Measurements from ENCODE around the gene ZFYVE28.
"Not testable (repeated sequence)": the region's sequence is repeated elsewhere in the genome, so short reads cannot be mapped to it uniquely, and the experiment has no call there.

ZFYVE28 gene

GRCh38 chr4:2249526-2250356 is 168.7 kb downstream of the ZFYVE28 start:
- no peak overlapping the region for H3K27ac ChIP-seq
- H3K4me3 ChIP-seq = no peak overlapping the region

GRCh38 chr4:2248821-2249261 is 169.6 kb downstream of the ZFYVE28 start:
- Histone ChIP-seq H3K4me3 (no peak overlapping the region), H3K27ac (no peak overlapping the region)

GRCh38 chr4:2248044-2248780 is 170.2 kb downstream of the ZFYVE28 start:
- H3K4me3 ChIP-seq = no peak overlapping the region
- no peak overlapping the region for H3K27ac ChIP-seq

- Histone ChIP-seq H3K4me3 (no peak overlapping the region), H3K27ac (no peak overlapping the region)
Observed at GRCh38 chr4:2247128-2248043, 171.1 kb downstream of the ZFYVE28 start.

GRCh38 chr4:2246384-2247127 is 171.9 kb downstream of the ZFYVE28 start:
- H3K27ac ChIP-seq = no peak overlapping the region

GRCh38 chr4:2245787-2246275 is 172.6 kb downstream of the ZFYVE28 start:
- H3K27ac ChIP-seq = peak overlapping the region in 8 of 21 experiments; percentile 15 to 64 (median 28)
- no peak overlapping the region for H3K4me3 ChIP-seq

More at GRCh38 chr4:2246384-2247127, 171.9 kb downstream of the ZFYVE28 start:
- no peak overlapping the region for H3K4me3 ChIP-seq

- H3K4me3 ChIP-seq = no peak overlapping the region
- H3K27ac ChIP-seq = peak overlapping the region in 11 of 21 experiments; percentile 15 to 64 (median 33)
Observed at GRCh38 chr4:2245057-2245786, 173.2 kb downstream of the ZFYVE28 start.

- peak overlapping the region in 10 of 21 experiments; percentile 6 to 55 (median 23) for H3K27ac ChIP-seq
- H3K4me3 ChIP-seq = no peak overlapping the region
Observed at GRCh38 chr4:2243681-2244380, 174.6 kb downstream of the ZFYVE28 start.

GRCh38 chr4:2241410-2242353 is 176.8 kb downstream of the ZFYVE28 start, which contains the start of the genes HAUS3 and POLN:
Gene HAUS3, minus strand, starts transcription at chr4:2242121. Its CDS starts 1,175 bp downstream, at chr4:2240946.
Gene POLN, minus strand, starts transcription at chr4:2242121. Its CDS starts 12,890 bp downstream, at chr4:2229231.
- Histone ChIP-seq H3K4me3 (peak within 1 kb of the TSS; percentile 85 to 99 (median 96)), H3K27ac (peak within 1 kb of the TSS; percentile 5 to 89 (median 80))

- peak overlapping the region in 16 of 21 experiments; percentile 5 to 89 (median 80) for H3K27ac ChIP-seq
- H3K4me3 ChIP-seq = peak overlapping the region; percentile 85 to 99 (median 96)
Observed at GRCh38 chr4:2241003-2241402, 177.4 kb downstream of the ZFYVE28 start.

GRCh38 chr4:2236944-2237666 is 181.3 kb downstream of the ZFYVE28 start:
- H3K27ac ChIP-seq = no peak overlapping the region
- H3K4me3 ChIP-seq = no peak overlapping the region

- Histone ChIP-seq H3K27ac (no peak overlapping the region), H3K4me3 (no peak overlapping the region)
Observed at GRCh38 chr4:2231082-2231481, 187.4 kb downstream of the ZFYVE28 start.

GRCh38 chr4:2226261-2226660 is 192.2 kb downstream of the ZFYVE28 start:
- Histone ChIP-seq H3K27ac (no peak overlapping the region), H3K4me3 (no peak overlapping the region)

GRCh38 chr4:2222838-2223237 is 195.6 kb downstream of the ZFYVE28 start:
- Histone ChIP-seq H3K27ac (no peak overlapping the region), H3K4me3 (no peak overlapping the region)

GRCh38 chr4:2221378-2221777 is 197.1 kb downstream of the ZFYVE28 start:
- not testable (repeated sequence) for H3K4me3 ChIP-seq, H3K27ac ChIP-seq

All from skin epidermis (tissue), 12 donors.